Hepatic stellate cell (primary cell): Measurements from ENCODE around the gene ARHGAP4.
A peak's percentile ranks its signal among the peaks of the same experiment; 100 is the strongest.

Experiments used
- DNase-seq: peaks from one replicate; pipeline ENCODE4 v3.0.0; 2011; ENCODE audit warnings: low spot score

The ARHGAP4 gene

DNA sequence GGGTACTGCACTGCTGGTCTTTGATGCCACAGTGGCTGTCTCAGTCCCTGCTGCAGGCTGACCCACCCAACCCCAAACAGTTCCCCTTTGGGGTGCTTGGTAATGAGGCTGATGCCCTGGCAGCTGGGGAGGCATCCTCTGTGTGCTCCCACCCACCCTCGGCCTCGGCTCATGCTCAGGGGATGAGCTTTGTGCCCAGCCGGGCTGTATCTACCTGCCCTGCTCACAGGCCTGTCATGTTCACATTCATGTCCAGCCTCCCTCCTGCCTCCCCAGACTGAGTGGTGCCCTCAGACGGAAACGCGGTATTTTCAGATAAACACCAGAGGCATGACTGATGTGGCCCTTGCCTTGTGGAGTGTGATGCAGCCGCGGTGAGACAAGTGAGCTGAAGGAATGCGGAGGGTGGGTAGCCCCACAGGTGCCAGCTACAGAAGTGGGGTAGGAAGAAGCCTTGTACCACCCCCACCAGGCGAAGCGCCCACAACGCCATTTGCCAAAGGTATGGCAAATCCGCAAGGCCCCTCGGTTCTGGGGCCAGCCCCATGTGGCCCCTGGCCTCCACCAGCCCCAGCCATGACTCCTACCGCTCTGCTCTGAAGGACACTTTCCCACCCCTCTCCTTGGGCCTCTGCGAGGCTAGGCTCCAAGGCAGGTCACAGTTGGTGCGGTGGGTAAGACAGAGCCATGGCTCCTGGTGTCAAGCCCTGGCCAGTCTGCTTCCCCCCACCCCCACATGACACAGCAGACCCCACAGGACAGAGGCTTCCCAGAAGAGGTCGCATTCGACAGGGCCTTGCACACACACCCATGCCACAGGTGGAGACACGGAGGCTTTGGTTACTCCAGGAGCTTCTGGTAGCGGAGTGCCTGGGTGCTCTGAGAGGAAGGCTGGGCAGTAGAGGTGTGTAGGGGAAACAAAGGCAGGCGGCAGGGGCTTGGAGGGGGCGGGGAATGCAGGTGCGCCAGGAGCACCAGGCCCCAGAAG, 20.2 kb upstream of the ARHGAP4 start:
- DNase-seq, result no peak

DNA sequence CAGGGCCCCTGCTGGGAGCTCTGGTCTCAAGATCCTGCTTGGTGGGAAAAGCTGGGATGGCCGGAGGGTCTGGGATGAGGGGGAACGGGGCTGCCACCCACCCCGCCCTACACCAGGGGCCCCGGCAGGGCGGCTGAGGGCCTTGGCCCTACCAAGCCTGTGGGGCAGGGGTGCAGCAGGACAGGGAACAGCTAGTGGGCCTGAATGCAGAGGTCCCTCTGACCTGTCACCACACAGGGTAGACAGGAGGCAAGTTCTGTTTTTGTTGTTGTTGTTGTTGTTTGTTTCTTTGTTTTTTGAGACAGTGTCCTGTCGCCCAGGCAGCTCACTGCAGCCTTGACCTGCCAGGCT, 18.7 kb upstream of the ARHGAP4 start:
- DNase-seq, result no peak

GRCh38 chrX:153944140-153944799, 18.2 kb upstream of the ARHGAP4 start, which contains the start of gene RENBP:
Gene RENBP, minus strand, starts transcription at chrX:153944643. Its CDS starts 33 bp downstream, at chrX:153944610.
- no peak for DNase-seq

GRCh38 chrX:153941336-153942252, 15.5 kb upstream of the ARHGAP4 start:
- DNase-seq, result no peak

DNA sequence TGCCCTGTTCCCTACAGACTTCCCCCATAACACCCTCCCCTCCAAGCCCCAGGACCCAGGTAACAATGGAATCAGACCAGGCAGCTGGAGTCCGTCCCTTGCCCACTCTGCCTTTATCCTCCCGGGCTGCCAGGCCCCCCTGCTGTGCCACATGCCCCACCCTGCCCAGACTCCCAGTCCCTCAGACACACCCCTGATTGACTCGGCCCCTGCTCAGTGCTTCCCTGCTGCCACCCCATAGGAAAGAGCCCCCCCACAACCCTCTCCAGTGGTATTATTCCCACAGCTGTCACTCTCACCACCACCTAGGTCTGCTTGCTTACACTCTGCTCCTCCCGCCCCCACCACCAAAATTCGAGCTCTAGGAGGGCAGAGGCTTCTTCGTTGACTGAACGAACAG, 13.5 kb upstream of the ARHGAP4 start:
- no peak for DNase-seq

DNA sequence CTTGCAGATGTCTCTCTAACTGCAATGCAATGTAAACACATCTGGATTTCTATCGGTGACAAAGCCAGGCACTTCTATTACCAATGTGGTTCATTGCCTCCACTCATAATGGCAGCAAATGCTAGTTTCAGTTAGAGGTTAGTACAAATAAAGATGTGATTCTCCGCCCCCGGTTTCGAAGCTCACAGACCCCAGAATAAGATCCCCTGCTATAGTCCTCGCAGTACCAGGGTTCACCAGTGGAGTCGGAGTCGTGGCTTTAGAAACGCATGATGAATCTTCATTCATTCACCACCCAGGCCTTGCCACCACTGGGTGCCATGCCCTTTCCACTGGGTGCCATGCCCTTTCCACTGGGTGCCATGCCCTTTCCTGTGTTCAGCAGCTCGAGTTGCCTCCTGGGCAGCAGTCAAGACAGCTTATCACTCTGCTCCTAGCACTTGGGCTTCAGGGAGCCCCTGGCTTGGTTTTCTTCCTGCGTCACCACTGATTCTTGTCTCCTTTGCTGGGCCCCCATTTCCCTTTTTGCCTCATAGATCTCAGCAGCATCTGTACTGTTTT, 12.2 kb upstream of the ARHGAP4 start:
- no peak for DNase-seq

DNA sequence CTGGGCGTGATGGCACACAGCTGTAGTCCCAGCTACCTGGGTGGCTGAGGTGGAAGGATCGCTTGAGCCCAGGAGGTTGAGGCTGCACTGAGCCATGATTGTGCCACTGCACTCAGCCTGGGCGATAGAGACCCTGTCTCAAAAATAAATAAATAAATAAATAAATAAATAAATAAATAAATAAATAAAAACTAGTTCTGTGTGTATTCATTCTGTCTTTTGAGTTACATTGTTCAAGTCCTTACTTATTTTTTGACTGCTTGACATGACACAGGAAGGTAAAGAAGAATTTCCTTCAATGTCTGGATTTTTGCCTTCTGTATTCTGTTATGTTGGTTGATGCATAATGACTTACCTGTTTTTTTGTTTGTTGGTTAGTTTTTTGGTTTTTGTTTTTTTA, 11.0 kb upstream of the ARHGAP4 start:
- DNase-seq, result no peak

DNA sequence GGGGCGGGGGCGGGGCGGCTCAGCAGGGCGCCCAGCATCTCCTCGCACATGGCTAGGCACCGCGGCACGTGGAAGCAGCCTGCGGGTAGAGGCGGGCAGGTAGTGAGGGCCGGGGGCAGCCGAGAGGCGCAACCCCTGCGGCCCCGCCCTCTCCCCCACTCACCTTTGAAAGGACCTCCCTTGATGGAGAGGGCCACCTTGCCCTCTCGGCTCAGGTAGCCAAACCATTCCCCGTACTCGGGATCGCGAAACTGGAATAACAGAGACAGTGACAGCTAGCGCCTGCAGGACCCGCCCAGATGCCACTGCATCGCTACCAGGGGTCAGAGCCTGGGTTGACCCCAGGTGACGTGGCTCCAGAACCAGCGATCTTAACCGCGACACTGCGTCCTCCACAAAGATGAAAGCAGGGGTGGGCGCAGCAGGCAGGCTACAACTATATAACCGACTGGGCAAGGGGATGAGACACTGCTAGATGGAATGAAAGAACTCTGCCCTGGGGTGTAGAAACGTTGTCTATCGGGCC, 9.3 kb upstream of the ARHGAP4 start:
- DNase-seq, result no peak

DNA sequence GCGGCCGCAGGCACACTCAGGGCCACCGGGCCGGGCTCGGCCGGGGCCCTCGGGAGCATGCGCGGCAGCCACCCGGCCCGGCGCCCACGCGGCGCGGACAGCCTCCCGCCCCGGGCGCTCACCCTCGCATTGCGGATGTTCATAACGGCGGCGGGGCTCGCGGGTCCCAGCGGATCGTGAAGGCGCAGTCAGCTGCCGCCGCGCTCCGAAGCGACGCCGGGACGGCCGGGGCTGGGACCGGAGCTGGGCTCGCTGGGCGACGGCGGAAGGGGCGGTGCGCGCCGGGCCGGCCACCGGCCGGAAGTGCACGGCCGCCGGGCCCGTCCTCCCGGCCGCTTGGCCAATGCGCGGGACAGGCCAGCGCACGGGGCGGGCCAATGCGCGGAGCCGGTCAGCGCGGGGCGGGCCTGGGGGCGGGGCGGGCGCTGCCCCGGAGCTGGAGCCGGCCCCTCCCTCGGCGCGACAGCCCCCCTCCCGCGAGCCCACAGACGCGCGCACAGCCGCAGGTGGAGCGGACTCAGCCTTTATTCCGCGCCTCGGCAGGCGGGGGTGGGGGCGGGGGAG, 8.8 kb upstream of the ARHGAP4 start, which contains the start of gene NAA10:
Gene NAA10, minus strand, starts transcription at position 276 of the 564 bp plus-strand sequence. Its CDS starts 133 bp downstream, at position 143.
- peak; percentile 98 for DNase-seq

DNA sequence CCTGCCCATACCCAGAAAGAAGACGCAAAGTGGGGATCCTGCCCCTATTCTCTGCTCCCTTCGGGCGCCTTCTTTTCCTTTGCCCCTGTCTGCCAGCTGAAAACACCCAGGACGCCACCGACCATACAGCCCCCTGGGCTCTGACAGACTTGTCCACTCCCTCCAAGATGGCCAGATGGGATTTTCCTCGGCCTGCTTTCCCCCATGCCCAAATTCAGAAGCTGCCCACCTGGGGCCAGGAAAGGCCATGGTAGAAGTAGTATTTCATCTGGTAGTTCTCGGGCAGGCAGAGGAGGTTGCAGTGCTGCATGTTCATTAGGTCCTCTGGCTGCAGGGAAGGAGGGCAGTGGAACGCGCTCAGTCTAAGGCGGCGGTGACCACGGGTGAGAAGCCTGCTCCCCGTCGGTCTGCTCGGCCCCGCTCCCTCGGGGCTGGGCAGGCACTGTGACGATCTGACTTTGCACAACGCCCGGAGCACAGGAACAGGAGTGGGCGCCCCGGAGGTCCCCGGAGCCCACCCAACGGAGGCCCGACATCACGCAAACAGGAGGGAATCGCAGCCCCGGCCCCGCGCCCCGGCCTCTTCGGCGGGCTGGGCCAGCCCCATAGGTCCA, 8.2 kb upstream of the ARHGAP4 start:
- no peak for DNase-seq

- DNase-seq, result peak; percentile 59
These were observed 7.7 kb upstream of the ARHGAP4 start for GRCh38 chrX:153933748-153934147.

DNA sequence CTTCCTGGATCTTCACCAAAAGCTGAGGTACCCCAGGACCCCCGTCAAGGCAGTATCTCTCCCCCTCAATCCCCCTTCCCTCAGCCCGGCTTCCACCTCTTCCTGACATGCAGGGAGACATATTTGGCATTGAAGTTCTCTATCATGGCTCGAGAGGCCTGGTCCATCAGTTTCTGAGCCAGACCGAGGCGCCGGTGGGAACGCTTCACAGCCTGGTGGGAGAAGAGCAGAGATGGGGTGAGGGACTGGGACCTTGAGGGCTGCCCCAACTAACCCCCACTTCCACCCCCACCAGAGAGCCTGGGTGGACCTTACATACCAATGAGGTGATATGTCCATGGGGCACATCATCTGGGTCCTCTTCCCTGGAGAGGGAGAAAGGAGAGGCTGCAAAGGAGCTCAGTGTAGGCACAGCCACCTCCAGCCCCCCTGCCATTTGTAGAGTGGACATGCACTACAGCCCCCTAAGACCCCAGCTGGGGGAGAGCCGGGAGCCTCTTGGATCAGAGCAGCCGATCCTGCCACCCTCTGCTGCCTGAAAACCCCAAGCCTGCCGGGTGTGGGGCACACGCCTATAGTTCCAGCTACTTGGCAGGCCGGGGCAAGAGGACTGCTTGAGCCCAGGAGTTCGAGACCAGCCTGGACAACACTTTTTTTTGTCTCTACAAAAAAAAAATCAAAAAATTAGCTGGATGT, 6.3 kb upstream of the ARHGAP4 start:
- no peak for DNase-seq

GRCh38 chrX:153931748-153932147, 5.7 kb upstream of the ARHGAP4 start:
- DNase-seq, result no peak

- no peak for DNase-seq
These were observed 5.1 kb upstream of the ARHGAP4 start for GRCh38 chrX:153931151-153931550.

DNA sequence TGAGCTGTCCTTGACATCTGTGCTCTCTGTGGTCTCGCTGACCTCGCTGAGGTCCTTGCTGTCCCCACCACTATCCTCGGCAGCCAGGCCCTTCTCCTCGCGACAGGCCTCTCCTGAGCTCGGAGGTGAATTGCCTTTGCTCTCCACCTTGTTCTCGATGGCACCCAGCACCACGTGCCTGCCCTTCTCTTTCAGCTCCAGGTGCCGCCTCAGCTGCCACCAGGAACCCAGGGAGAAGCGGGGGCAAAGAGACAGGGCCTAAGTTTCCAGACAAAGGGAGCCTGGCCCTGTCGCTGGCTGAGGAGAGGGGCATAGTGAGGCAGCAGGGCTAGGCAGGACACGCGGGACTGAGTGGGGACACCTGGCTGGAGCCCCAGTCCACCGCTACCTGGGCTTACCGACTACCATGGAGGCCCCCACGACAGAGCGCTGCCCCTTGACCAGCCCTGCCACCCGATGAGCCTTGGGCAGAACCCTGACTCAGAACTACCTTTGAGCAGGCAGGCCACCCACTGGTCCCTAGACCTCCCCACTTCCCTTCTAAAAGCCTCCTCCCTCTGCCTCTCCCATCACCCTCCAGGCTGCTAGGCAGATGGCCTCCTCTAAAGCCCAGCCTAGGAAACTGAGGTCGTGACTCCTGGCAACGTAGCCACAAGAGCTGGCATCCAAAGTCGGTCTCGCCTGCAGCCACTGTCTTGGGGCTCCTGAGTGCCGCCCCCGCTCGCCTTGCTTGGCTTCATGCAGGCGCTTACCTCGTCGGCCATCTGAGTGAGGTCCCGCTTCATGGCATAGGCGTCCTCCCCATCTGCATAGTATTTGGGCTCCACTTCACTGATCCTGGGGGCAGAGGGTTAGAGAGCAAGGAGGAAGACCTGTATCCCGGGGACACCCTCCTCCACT, 4.2 kb upstream of the ARHGAP4 start:
- DNase-seq, result no peak

GRCh38 chrX:153929576-153929975, 3.5 kb upstream of the ARHGAP4 start:
- no peak for DNase-seq

GRCh38 chrX:153928846-153929245, 2.8 kb upstream of the ARHGAP4 start:
- no peak for DNase-seq

- DNase-seq, result peak; percentile 100
These were observed 2.1 kb upstream of the ARHGAP4 start for GRCh38 chrX:153927922-153928760.
